T-helper 1 cell treated with Interleukin-12 subunit alpha and Interleukin-12 subunit beta and Interleukin-4 antibody, amounts not matched to agents 30 ng/mL and 1 ng/mL, for 36 hours (primary cell): ENCODE results near the gene GMNN. TPM values are rescaled to one million over a fixed set of nuclear protein-coding genes. Genes with fewer than 3 reads are reported as not detected.

ENCODE experiments used
- intact Hi-C: fragments of 100-400 bp; cut with micrococcal nuclease; formaldehyde crosslinking; loops from one replicate; pipeline ENCODE4 v1.15.1; 2024
- total RNA-seq: library from RNA; stranded (reverse); gene quantifications from 2 replicates; pipeline ENCODE4 v1.2.3, GENCODE V29; 2022

The GMNN gene
- total RNA-seq, 1 donor from 2014 or later, result 61.1 TPM

DNA sequence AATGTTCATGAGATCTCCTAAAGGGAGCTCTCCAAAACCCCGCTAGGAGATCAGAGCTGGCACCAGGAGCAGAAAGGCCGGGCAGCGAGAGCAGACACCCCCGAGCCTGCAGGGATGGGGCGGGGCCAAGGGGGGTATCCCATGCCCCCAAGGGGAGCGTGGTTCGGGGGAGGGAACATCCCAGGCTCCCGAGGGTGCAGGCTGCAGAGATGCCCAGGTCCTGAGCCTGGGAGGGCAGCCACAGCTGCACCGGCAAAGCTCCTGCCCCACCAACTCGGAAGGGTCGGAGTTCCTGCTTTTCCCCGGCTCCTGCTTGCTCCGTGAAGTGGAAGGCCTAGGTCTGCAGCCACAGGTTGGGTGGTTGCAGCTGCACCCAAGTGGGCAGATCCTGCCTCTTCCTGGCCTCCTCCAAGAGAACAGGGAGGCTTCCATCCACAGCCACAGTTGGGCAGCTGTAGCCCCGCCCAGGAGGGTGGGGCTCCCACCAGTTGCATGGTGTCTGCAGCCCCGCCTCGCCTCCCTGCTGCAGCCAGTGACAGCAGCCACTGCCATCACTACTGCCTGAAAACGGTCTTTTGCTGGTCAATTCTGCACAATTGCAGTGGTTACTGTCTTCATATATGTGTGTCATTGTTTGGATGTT lies 13.4 kb upstream of the GMNN start:
- intact Hi-C loops, result loop anchor here (10.0 kb wide), 1 partner anchor 477 kb away; no protein-coding TSS in a partner anchor

GRCh38 chr6:24761851-24762250 lies 12.9 kb upstream of the GMNN start:
- intact Hi-C loops, result loop anchor here (10.0 kb wide), 1 partner anchor 477 kb away; no protein-coding TSS in a partner anchor

DNA sequence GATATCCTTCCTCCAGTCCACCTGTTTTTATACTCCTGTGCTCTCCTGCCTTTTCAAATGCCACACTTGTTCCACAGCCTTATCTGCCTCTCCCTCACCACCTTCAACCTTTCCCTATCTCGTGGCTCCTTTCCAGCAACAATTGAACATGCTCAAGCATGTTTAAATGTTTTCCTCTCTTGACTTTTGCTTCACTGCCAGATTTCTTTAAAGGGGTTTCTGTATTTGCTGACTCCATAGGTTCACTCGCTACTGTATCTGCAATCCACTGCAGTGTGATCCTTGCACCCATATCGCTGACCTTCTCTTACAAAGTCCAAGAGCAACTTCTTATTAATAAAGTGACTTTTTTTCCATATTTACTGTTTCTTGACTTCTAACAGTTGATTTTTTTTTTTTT lies 11.2 kb upstream of the GMNN start:
- intact Hi-C loops, result loop anchor here (10.0 kb wide), 1 partner anchor 479 kb away; no protein-coding TSS in a partner anchor

- intact Hi-C loops, result loop anchor here (10.0 kb wide), 1 partner anchor 480 kb away; no protein-coding TSS in a partner anchor
Observed at GRCh38 chr6:24764833-24765828, 9.6 kb upstream of the GMNN start.

DNA sequence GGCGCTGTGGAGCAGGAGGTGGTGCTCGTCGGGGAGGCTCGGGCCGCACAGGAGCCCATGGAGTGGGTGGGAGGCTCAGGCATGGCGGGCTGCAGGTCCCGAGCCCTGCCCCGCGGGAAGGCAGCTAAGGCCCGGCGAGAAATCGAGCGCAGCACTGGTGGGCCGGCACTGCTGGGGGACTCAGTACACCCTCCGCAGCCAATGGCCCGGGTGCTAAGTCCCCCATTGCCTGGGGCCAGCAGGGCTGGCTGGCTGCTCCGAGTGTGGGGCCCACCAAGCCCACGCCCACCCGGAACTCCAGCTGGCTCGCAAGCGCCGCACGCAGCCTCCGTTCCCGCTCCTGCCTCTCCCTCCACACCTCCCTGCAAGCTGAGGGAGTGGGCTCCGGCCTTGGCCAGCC lies 8.8 kb upstream of the GMNN start:
- intact Hi-C loops, result loop anchor here (1.0 to 10.0 kb wide), 8 partner anchors 8 to 481 kb away; partner anchors contain the start of gene GMNN

DNA sequence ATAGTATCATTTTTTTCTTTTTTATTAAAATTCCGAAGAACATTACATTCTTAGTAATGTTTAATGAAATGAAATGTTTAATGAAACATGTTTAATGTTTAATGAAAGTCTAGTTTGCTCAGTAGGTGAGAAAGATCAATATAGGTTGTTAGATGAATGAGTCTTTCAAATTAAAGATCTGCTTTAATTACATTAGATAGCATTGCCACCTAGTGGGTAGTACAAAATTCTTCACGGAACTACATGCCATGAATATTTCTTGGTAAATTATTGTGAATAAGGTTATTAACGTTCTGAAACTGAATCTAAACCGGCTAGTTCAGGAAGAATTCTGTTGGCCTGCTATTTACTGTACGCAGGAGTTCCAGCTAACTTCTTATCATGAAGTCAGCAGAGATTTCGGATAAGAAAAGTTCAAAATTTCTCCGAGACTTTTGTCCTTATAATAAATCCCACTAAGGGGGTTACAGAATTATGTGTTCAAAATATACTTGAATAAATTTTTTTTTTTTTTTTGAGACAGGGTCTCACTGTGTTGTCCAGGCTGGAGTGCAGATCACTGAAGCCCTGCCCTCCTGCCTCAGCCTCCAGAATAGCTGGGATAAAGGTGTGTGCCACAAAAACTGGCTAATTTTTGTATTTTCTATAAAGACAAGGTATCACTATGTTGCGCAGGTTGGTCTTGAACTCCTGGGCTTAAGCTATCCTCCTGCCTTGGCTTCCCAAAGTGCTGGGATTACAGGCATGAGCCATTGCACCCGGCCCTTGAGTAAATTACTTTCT lies 7.9 kb upstream of the GMNN start:
- intact Hi-C loops, result loop anchor here (1.0 to 10.0 kb wide), 8 partner anchors 7 to 482 kb away; partner anchors contain the start of gene GMNN

DNA sequence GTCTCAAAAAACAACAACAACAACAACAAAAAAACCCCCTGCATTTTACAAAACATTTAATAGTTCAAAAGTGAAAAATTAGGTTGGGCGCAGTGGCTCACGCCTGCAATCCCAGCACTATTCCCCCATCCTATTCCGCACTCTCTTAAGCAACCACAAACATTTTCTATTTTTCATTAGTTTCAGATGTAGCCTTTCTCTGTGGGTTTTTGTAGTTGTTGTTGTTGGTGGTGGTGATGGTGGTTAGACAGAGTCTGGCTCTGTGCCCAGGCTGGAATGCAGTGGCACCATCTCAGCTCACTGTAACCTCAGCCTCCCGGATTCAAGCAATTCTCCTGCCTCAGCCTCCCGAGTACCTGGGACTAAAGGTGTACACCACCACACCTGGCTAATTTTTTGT lies 6.4 kb upstream of the GMNN start:
- intact Hi-C loops, result loop anchor here (10.0 kb wide), 1 partner anchor 484 kb away; no protein-coding TSS in a partner anchor

GRCh38 chr6:24775520-24776058 lies 852 bp downstream of the GMNN start:
- intact Hi-C loops, result loop anchor here (1.0 to 2.0 kb wide), 6 partner anchors 81 to 243 kb away; partner anchors contain the start of genes KIAA0319 and TDP2

DNA sequence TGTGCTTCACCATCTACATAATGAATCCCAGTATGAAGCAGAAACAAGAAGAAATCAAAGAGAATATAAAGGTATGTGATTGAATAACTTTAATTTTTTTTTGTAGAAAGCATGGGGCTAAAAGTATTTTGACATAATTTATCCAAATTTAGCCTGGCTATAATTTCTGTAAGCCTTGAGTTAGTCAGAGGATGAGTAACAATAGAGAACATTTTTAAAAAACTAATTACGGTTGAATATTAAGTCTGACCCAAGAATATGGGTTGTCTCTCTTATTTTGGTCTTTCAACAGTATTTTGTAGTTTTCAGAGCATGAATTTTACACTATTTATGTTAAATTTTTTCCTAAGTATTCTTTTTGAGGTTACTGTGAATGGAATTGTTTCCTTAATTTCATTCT lies 2.5 kb downstream of the GMNN start:
- intact Hi-C loops, result no loop called here

- intact Hi-C loops, result no loop called here
Observed at GRCh38 chr6:24778121-24778520, 3.4 kb downstream of the GMNN start.

DNA sequence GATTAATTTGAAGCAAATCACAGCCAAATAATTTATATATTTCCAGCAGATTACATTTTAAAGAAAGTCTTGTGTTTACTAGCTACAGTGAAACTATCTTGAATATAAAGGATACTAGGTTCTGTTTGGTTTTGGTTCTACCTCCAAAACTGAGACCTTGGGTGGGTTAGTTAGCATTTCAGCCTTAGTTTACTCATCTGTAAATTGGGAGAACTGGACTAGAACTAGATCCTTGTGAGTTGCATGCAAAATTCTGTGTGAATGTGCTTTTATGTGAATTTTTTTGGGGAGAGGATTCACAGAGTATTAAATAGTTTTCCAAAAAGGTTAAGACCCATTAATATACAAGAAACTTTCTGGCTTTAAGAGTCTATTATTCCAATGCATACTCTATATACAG lies 4.1 kb downstream of the GMNN start:
- intact Hi-C loops, result no loop called here

DNA sequence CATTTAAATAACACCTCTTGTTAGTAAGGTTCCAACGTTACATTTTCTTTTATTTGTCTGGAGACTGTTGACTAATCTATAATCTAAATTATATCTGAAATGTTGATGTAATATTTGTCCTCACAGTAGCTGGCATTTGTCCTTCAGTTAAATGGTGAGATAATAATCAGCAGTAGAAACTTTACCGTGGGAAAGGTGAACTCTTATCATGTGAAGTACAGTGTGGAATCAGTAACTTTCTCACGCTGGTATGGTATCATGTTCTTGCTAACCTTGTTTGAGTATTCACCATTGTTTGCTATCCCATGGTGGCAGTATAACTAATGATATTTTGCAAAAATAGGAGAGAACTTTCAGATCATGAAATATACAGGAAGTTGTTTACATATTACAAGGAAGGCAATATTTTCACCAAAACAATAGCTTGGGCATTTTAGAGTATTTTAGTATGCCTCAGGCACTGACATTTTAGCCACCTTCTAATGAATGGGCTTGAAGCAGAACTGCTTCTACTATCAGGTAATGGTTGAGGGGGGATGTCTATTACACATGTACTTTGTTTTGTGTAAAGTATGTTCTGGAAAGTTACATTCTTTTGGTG lies 4.8 kb downstream of the GMNN start:
- intact Hi-C loops, result no loop called here

DNA sequence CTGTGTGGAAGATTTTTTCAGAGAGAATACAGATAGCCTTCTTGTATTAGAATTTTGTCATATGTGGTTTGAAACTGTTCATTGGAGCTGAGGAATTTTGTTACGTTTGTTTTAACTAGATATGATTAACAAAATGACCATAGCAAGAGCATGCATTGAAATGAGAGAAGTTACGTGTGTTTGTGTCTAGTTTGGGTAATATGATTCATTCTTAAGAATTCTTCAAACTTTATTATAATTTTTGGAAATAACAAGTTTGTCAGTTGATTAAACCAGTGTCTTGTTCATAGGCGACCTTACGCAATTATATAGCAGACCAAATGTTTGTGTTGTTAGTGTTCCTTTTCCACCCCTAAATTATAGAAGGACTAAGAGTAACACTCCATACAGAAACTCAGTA lies 5.5 kb downstream of the GMNN start:
- intact Hi-C loops, result no loop called here

DNA sequence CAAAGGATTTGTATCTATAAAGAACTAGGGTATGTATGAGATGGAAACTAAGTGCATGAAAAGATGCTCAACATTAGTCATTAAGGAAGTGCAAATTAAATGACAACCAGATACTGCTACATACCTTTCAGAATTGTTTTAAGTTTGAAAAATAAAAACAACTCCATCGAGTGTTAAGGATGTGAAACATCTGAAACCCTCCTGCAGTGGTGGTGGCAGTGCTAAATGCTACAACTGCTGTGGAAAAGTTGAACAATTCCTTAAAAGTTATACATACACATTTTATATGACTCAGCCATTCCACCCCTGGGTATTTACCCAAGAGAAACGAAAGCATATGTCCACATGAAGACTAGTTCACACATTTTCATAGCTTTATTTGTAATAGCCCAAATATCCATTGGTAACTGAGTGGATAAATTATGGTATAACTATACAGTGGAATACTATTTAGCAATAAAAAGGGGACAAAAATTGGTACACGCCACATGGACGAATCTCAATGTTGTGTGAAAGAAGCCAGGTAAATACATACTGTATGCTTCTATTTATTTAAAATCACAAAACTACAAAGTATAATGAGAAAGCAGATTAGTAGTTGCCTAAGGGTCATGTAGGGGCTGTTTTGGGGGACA lies 13.4 kb downstream of the GMNN start:
- intact Hi-C loops, result no loop called here

DNA sequence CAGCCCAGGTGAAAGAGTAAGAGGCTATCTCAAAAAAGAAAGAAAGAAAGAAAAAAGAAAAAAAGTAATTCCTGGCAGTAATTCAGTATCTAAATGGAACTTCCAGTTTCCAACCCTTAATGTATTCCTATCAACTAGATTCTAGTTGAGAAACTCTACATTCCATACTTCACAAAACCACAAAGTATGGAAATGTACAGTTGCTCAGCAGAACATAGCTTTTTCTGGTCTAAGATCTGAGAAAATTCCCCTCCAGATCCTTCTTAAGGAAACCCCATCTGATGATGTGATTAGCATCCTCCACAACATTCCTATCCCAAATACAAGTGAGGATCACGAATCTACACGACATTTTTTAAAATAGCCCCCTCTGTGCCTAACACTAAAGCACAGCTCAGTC lies 20.4 kb downstream of the GMNN start:
- intact Hi-C loops, result no loop called here

DNA sequence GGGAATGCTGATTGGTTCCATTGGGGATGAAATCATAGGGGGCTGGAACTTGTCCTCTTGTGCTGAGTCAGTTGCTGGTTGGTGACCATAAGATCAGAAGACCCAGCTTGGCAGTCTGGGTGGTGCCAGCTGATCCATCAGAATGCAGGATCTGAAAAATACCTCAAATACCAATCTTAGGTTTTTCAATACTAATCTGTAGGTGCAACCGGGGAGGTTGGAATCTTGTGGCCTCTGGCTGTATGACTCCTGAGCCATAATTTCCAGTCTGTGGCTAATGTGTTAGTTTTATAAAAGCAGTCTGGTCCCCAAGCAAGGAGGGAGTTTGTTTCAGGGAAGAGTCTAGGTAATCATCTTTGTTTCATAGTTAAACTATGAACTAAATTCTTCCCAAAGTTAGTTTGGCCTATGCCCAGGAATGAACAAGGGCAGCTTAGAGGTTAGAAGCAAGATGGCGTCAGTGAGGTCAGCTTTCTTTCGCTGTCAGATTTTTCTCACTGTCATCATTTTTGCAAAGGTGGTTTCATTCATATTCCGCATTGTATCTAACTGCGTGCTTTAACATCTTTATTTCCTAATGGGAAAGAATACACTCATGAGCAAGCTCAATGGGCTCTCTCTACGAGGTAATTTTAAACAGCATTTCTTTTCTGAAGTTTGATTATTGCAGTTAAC lies 22.0 kb downstream of the GMNN start:
- intact Hi-C loops, result no loop called here

DNA sequence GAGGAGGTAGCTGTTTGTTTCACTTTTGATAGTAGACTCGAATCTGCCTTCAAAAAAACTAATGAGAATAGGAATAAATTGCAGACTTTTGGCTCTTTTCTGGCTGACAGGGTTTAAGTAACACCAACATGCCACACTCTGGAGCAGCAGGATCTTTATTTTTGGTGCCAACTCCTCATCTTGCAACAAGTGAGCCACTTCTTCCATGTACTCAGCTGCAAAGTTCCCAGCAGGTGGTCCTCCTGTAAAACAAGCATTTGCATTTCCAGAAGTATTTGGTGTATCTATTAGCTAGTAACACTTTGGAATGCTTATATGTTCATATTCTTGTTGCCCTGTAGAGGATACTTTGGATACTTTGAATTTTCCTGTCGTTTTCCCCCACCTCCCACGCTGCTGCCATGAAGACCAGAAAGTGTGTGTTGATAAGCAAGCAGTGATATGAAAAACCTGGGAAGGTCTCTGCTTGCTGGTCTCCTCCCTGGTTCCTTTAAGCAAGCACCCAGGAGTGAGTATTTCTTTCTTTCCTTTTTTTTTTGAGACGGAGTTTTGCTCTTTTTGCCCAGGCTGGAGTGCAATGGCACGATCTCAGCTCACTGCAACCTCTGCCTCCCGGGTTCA lies 23.0 kb downstream of the GMNN start:
- intact Hi-C loops, result no loop called here

GRCh38 chr6:24798740-24799540 lies 24.2 kb downstream of the GMNN start, which contains the start of gene ARMH2:
ARMH2 (minus strand) TSS chr6:24798917; CDS start chr6:24798857, 60 bp downstream.
- intact Hi-C loops, result no loop called here
